COLO668 (cell line): ENCODE measurements around the gene ERVV-1.
A peak's percentile ranks its signal among the peaks of the same experiment; 100 is the strongest.
"Not testable (repeated sequence)": the region's sequence is repeated elsewhere in the genome, so short reads cannot be mapped to it uniquely, and the experiment has no call there.

Experiments used
- DNase-seq: peaks from one replicate; lab custom pipeline; 2025; ENCODE audit not compliant: unreplicated experiment; lab: John Stamatoyannopoulos, UW

Gene ERVV-1

DNA sequence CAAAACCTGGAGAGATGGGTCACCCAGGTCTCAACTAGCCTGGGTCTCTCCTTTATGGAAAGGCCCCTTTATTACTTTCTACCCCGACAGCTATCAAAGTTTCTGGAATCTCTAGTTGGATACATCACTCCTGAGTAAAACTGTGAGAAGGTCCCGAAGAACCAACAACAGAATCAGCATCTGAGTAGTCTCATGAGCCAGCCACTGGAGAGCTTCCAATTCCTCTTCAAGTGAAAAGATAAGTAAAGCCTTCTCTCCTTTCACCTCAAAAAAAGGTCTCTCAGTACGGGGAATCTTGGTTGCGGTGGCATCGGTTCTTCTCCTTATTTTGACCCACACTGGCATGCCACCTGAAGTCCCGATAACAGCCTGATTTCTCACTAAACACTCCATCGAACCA, at the start of gene ERVV-1:
TSS of gene ERVV-1 (plus strand) at position 301 of the 400 bp plus-strand sequence. CDS start 170 bp downstream, outside the sequence.
- DNase-seq: no peak

GRCh38 chr19:52967772-52968171, 45.9 kb upstream of the ERVV-1 start:
- DNase-seq: no peak

DNA sequence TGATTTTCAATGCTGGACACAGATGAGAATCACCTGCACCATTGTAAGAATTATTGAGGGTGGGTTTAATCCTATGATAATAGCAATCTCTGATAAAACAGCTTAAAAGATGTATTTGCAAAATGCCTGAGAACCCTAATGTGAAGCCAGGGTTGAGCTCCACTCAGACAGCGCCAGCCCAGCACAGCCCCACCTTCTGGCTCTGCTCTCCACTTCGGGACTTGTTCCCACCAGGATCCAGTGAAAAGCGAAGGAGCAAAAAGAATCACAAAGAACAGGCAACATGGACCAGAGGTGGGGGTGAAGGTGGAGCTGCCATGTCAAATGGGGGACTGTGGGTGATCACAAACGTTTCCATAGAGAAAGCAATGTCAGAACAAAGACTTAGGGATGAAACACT, 32.4 kb upstream of the ERVV-1 start:
- no peak for DNase-seq

DNA sequence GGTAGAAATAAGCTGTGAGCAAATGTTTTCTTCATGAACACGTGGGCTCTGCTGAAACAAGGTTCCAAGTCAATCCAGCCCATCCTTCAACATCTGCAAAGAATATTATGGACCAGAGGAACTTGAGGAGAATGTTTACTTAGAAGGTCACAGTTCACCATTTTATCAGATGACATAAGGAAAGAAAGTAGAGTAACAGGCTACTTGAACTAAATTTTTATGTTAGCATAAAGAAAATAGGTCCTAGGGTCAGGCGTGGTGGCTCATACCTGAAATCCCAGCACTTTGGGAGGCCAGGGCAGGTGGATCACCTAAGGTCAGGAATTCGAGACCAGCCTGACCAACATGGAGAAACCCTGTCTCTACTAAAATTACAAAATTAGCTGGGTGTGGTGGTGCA, 30.6 kb upstream of the ERVV-1 start:
- not testable (repeated sequence) for DNase-seq

DNA sequence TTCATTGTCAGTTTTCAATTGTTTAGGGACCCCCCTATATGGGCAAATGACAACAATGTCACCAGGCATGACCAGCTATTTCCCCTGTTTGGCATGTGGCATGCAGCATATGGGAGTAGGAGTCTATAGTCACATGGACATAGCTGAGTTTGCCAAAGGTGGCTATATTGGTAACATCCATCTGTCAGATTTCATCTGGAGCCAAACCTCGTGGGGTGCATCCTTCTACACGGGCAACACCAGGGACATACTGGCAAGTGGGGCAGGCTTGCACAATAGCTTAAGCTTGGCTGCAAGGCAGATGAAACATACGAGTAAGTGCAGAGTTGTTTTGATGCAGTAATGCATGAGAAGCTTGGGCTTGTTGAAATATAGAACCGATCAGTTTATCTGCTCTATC, 26.5 kb upstream of the ERVV-1 start:
- DNase-seq: no peak

GRCh38 chr19:52988506-52988905, 25.2 kb upstream of the ERVV-1 start:
- no peak for DNase-seq

GRCh38 chr19:52990759-52991418, 22.8 kb upstream of the ERVV-1 start:
- no peak for DNase-seq

GRCh38 chr19:52991484-52991883, 22.2 kb upstream of the ERVV-1 start:
- DNase-seq: no peak

DNA sequence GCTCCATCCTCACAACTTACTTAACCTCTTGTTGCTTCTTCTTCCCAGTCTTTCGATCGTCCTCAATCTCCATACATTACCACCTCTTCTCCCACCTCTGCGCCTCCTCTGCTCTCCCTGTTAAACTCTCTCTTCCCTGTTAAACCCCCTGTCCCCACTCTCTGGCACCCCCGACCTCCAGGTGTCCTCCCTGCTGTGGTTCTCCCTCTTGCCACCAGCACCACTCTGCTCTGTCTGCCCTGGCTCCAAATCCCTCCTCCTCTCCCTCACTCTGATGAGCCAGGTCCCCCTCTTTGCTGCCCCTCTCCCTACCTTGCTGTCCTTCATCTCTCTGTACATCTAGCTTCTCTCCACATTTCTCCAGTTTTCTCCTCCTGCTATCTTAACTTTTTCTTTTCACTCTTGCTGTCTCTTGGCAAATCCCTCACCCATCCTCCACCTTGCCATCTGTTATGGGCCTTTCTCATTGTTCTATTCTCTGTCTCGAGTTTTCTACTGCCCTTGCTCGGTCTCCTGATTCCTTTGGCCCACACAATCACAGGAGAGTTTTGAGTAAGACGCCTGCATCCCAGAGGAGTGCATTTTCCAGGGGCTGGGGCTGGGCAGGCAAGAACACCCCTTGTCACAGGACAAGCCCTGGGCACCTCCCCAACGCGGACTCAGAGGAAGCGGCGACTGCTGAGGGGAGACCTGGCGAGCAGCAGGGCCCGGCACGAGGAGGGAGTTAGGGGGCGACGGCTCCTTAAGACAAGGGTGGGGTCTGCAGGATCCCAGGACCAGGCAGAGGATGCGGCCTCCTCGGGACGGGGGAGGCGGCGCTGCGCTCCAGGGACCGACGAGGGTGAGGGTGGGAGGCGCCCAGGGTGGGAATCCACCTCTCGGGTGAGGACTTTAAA, 21.4 kb upstream of the ERVV-1 start:
- DNase-seq: no peak

DNA sequence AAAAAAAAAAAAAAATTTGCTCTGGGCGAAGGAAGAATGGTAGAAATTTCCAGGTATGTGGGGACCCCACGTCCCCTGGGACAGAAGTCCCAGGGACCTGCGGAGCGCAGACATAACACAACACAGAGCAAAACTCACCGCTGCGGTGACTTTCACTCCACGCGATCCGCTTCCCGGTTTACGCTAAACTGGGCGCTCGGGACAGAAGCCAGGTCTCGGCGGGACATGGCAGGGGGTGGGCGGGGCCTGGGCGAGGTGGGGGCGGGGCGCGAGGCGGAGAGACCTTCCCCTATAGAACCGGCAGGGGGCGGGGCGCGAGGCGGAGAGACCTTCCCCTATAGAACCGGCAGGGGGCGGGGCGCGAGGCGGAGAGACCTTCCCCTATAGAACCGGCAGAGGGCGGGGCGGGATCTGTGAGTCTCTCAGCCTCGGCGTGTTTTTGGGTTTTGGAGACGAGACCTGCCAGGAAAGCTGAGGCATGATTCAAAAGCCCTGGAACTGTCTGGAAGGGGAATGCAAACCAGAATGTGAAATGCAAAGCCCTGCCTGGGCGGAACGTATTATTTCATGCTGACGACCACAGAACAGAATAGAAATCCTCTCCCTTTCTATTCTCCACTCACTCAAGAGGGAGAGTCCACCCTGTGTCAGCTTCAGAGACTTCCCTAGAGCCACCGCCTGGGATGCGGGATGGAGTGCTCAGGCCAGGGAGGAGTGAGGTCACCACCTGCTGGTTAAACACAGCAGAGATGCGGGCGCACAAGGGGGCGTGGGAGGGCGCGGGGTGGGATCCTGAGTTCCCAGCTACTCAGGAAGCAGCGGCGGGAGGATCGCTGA, 20.2 kb upstream of the ERVV-1 start:
- peak; percentile 86 for DNase-seq

GRCh38 chr19:52995711-52996110, 18.0 kb upstream of the ERVV-1 start:
- no peak for DNase-seq

DNA sequence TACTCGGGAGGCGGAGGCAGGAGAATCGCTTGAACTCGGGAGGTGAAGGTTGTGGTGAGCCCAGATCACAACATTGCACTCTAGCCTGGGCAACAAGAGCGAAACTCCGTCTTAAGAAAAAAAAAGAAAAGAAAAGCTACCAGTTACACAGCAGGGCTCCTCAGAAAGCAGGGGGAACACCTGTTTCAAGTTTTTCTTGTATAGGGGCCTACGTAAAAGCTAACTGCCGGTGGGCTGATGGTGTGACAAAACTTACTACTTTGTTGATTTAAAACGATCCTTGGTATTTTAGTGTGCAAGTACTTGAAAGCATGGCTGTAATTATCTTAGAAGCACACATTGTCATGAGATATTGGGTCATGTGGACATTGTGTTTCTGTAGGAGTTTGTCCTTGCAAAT, 15.7 kb upstream of the ERVV-1 start:
- no peak for DNase-seq

GRCh38 chr19:53002479-53002878, 11.2 kb upstream of the ERVV-1 start:
- DNase-seq: no peak

DNA sequence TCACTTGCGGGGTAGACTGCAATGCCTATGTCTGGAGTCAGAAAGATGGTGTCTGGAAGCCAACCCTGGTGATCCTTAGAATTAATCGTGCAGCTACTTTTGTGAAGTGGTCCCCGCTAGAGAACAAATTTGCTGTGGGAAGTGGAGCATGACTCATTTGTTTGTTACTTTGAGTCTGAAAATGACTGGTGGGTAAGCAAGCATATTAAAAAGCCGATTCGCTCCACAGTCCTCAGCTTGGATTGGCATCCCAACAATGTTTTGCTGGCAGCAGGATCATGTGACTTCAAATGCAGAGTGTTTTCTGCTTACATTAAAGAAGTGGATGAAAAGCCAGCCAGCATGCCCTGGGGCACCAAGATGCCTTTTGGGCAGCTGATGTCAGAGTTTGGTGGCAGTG, 9.5 kb upstream of the ERVV-1 start:
- DNase-seq: no peak

DNA sequence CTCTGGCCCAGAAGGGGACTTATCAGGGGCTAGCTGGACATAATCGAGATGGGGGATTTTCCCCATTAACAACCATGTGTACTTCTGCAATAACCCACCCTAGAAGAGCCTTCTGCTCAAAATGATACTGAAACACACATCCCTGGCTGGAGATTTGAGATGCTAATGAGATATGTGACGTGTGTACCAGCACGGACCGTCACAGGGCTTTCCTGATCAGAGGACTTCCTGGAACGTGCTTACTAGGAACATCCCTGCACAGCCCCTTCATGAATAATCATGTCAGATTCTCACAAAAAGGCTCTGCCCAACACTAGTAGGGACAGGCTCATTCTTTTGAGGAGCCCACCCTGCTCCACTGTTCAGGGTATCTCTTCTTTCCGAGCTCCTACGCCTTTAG, 6.5 kb upstream of the ERVV-1 start:
- no peak for DNase-seq

DNA sequence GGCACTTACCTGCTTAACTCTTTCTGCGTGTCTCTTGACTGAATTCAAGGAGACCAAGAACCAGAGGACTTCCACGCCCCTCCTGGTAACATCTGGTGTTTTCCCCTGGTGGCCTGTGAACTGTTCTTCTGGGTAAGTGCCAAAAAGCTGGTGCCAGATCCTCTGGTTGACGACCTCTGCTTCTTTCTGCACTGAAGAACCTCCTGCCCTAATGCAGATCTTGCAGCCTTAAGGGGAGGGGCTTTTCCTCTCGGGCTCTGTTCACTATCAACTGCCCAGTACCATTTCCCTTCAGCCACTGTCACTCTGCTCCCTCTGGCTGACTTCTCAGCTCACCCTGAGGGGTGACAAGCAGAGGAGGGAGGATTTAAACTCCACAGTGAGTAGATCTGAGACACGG, 6.1 kb upstream of the ERVV-1 start:
- DNase-seq: no peak

GRCh38 chr19:53008061-53008778, 5.5 kb upstream of the ERVV-1 start:
- no peak for DNase-seq

DNA sequence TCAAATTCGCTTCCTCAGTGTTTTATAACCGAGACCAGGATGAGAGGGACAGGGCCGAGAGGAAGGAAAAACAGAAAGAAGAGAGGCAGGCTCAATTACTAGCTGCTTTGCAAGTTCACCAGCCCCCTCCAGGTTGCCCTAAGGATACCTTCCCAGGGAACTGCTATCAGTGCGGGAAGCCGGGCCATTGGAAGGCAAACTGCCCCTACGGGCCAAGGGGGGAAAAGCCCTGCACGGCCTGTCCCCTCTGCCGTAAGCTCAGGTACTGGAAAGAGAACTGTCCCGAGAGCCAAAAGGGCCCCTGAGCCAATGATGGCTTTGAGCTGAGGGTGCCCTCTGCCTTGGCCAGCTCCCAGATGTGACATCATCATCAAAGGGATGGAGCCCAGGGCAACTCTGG, 3.2 kb upstream of the ERVV-1 start:
- no peak for DNase-seq

DNA sequence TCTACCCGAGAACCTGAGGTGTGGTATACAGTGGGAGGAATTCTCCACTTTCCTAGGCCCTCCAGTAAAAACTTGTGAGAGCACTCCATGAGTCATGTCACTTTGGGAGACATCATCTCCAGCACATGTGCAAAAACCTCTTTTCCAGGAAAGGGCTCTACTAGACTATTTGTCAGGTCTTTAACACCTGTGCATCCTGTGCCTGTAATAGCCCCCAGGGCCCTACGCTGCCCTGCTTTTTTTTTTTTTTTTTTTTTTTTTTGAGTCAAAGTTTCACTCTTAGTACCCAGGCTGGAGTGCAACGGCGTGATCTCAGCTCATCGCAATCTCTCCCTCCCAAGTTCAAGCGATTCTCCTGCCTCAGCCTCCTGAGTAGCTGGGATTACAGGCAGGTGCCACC, 1.7 kb upstream of the ERVV-1 start:
- DNase-seq: no peak

DNA sequence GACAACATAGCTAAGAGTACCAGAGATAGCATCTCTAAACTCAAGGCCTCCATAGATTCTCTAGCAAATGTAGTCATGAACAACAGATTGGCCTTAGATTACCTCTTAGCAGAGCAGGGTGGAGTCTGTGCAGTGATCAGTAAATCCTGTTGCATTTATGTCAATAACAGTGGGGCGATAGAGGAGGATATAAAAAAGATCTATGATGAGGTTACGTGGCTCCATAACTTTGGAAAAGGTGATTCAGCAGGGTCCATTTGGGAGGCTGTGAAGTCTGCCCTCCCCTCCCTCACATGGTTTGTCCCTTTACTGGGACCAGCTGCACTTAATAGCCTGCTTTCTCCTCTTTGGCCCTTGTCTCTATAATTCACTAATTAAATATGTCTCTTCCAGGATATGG, 1.4 kb downstream of the ERVV-1 start:
- DNase-seq: no peak

DNA sequence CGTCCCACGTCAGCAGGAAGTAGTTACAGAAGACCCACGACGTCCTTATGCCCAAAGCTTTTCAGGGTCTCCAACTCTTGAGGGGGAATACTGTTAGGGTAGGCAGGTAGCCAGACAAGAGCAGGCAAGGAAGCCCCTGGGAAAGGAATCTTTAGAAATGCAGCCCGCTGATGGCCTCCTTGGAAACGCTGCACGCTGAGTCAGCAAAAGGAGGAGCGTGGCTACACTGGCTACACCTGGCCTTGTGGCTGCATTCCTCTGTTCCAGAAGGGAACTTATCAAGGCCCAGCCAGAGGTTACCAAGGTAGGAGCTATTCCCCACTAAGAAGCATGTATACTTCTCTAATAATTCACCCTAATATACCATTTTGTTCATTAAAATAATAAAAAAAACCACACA, 2.0 kb downstream of the ERVV-1 start:
- no peak for DNase-seq
